ENCODE measurements around the gene DPP3.

DNA sequence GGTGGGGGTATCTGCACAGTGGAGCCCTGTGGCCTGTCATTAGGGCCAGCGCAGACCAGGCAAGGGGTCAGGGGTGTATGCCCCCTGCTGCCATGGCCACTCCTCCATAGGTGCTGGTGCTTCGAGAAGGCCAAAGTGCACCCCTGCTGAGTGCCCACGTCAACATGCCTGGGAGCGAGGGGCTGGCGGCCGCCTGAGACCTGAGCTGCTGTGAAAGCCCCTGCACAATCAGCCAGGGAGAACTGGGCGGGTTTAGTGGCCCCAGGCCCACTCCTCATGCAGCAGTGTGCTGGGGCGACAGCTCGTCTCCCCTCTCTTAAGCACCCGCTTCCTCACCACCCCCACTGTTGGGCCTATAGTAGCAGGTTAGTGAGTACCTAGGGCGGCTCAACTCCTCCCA lies 51.6 kb downstream of the DPP3 start:
- TF ChIP-seq POLR2AphosphoS5 (IDR thresholded peaks at IDR 0.05; ENCODE audit: low read depth, low read length) (no peak), POLR2A (IDR thresholded peaks at IDR 0.05; ENCODE audit: low read depth, low read length) (no peak), PAX5 (IDR thresholded peaks at IDR 0.05; ENCODE audit: insufficient read depth, low read length, severe bottlenecking) (no peak)

Measured in GM12891 (cell line).